ENCODE measurements around the gene PFKFB3.
"Not testable (repeated sequence)": the region's sequence is repeated elsewhere in the genome, so short reads cannot be mapped to it uniquely, and the experiment has no call there.

The PFKFB3 gene

GRCh38 chr10:6239213-6239991 is 36.7 kb downstream of the PFKFB3 start:
- DNase-seq = no peak

GRCh38 chr10:6240254-6240653 is 37.5 kb downstream of the PFKFB3 start:
- no peak for DNase-seq

- DNase-seq = no peak
Measured at GRCh38 chr10:6242089-6242488, 39.4 kb downstream of the PFKFB3 start.

GRCh38 chr10:6244510-6244909 is 41.8 kb downstream of the PFKFB3 start:
- no peak for DNase-seq

GRCh38 chr10:6247041-6247712 is 44.4 kb downstream of the PFKFB3 start:
- DNase-seq = no peak

GRCh38 chr10:6248908-6249307 is 46.2 kb downstream of the PFKFB3 start:
- DNase-seq = not testable (repeated sequence)

GRCh38 chr10:6249698-6250097 is 47.0 kb downstream of the PFKFB3 start:
- DNase-seq = no peak

GRCh38 chr10:6250745-6251144 is 48.0 kb downstream of the PFKFB3 start:
- no peak for DNase-seq

- no peak for DNase-seq
Measured at GRCh38 chr10:6254201-6254600, 51.5 kb downstream of the PFKFB3 start.

GRCh38 chr10:6255548-6256061 is 52.9 kb downstream of the PFKFB3 start:
- no peak for DNase-seq

GRCh38 chr10:6256439-6256838 is 53.7 kb downstream of the PFKFB3 start:
- DNase-seq = no peak

- no peak for DNase-seq
Measured at GRCh38 chr10:6259153-6259552, 56.4 kb downstream of the PFKFB3 start.

GRCh38 chr10:6260843-6261242 is 58.1 kb downstream of the PFKFB3 start:
- no peak for DNase-seq

- DNase-seq = no peak
Measured at GRCh38 chr10:6267941-6268340, 65.2 kb downstream of the PFKFB3 start.

- DNase-seq = no peak
Measured at GRCh38 chr10:6269432-6269831, 66.7 kb downstream of the PFKFB3 start.

GRCh38 chr10:6269953-6270867 is 67.5 kb downstream of the PFKFB3 start:
- no peak for DNase-seq

- DNase-seq = no peak
Measured at GRCh38 chr10:6270951-6271350, 68.2 kb downstream of the PFKFB3 start.

- DNase-seq = no peak
Measured at GRCh38 chr10:6271663-6272062, 68.9 kb downstream of the PFKFB3 start.

- no peak for DNase-seq
Measured at GRCh38 chr10:6272126-6272525, 69.4 kb downstream of the PFKFB3 start.

GRCh38 chr10:6273351-6273750 is 70.6 kb downstream of the PFKFB3 start:
- DNase-seq = no peak

- DNase-seq = no peak
Measured at GRCh38 chr10:6274040-6274439, 71.3 kb downstream of the PFKFB3 start.

- DNase-seq = no peak
Measured at GRCh38 chr10:6274484-6274883, 71.8 kb downstream of the PFKFB3 start.
